Fibroblast of lung (primary cell): ENCODE results near the gene ZNHIT1.
A peak's percentile ranks its signal among the peaks of the same experiment; 100 is the strongest.

Source experiments
- EZH2 ChIP-seq: IDR thresholded peaks from 2 replicates; pipeline ENCODE4 v1.5.1; 2012; ENCODE audit warnings: low read length, control low read depth, mild to moderate bottlenecking; ENCODE audit errors: missing control alignments
- TF ChIP-seq, protein P1 (sequence below), 2 donors: IDR thresholded peaks in 1 of 2; conservative IDR thresholded peaks in 1 of 2; 1 replicate in 1 of 2; 2 replicates in 1 of 2; pipeline ENCODE4 v1.5.1; 2011 to 2012; ENCODE audit warnings: low read length in 2 of 2, control low read depth in 1 of 2, inconsistent platforms in 1 of 2, low read depth in 1 of 2, mild to moderate bottlenecking in 1 of 2

GRCh38 chr7:101201695-101202602 is 16.0 kb upstream of the ZNHIT1 start:
- TF ChIP-seq, protein P1, sequence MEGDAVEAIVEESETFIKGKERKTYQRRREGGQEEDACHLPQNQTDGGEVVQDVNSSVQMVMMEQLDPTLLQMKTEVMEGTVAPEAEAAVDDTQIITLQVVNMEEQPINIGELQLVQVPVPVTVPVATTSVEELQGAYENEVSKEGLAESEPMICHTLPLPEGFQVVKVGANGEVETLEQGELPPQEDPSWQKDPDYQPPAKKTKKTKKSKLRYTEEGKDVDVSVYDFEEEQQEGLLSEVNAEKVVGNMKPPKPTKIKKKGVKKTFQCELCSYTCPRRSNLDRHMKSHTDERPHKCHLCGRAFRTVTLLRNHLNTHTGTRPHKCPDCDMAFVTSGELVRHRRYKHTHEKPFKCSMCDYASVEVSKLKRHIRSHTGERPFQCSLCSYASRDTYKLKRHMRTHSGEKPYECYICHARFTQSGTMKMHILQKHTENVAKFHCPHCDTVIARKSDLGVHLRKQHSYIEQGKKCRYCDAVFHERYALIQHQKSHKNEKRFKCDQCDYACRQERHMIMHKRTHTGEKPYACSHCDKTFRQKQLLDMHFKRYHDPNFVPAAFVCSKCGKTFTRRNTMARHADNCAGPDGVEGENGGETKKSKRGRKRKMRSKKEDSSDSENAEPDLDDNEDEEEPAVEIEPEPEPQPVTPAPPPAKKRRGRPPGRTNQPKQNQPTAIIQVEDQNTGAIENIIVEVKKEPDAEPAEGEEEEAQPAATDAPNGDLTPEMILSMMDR (conservative IDR thresholded peaks at IDR 0.05 in 1 of 2, IDR thresholded peaks at IDR 0.05 in 1 of 2; ENCODE audit: low read depth in 1 of 2, low read length in 2 of 2), result no peak
- TF ChIP-seq EZH2, result peak; percentile 87
